SU-DHL-6 (cell line): ENCODE results near the gene EML1.
A peak's percentile ranks its signal among the peaks of the same experiment; 100 is the strongest.

Experiments
- H2AFZ ChIP-seq: fragments of 200-600 bp; sonication (generic); 2 replicates; pipeline ENCODE4 v1.6.1; 2014; ENCODE audit warnings: low read depth, mild to moderate bottlenecking, moderate library complexity, mixed read lengths, antibody characterized with exemption, low read length; ENCODE audit not compliant: severe bottlenecking
- H3F3A ChIP-seq: fragments of 200-600 bp; shearing (Covaris generic); 2 replicates; pipeline ENCODE4 v1.6.0; 2016; ENCODE audit warnings: antibody characterized with exemption, mild to moderate bottlenecking; ENCODE audit not compliant: insufficient read depth
- H3K27ac ChIP-seq: fragments of 200-600 bp; sonication (generic); 2 replicates; pipeline ENCODE4 v1.5.1; 2016; ENCODE audit warnings: low read depth, mild to moderate bottlenecking, low read length, moderate library complexity, mixed read lengths
- H3K27me3 ChIP-seq: fragments of 200-600 bp; sonication (generic), shearing (Covaris generic); 2 replicates; pipeline ENCODE4 v1.6.0; 2014; ENCODE audit warnings: mild to moderate bottlenecking, low read length
- H3K36me3 ChIP-seq: fragments of 200-600 bp; sonication (generic); 2 replicates; pipeline ENCODE4 v1.6.1; 2014; ENCODE audit warnings: mild to moderate bottlenecking, low read length, mixed read lengths
- H3K4me2 ChIP-seq: fragments of 300-600, 200-600 bp; shearing (Covaris generic), sonication (generic); 2 replicates; pipeline ENCODE4 v1.6.0; 2014; ENCODE audit warnings: low read length, low read depth, mild to moderate bottlenecking; ENCODE audit not compliant: poor library complexity, severe bottlenecking
- H3K4me3 ChIP-seq: fragments of 200-600 bp; sonication (generic); 2 replicates; pipeline ENCODE4 v1.5.1; 2014; ENCODE audit warnings: antibody characterized with exemption, low read length, mild to moderate bottlenecking, mixed read lengths; ENCODE audit not compliant: insufficient read depth, poor library complexity, severe bottlenecking
- H3K79me2 ChIP-seq: fragments of 200-600 bp; sonication (generic); 2 replicates; pipeline ENCODE4 v1.6.1; 2014; ENCODE audit warnings: mild to moderate bottlenecking, low read length, moderate library complexity; ENCODE audit not compliant: insufficient read depth
- H3K9ac ChIP-seq: fragments of 200-600 bp; sonication (generic); 2 replicates; pipeline ENCODE4 v1.7.0; 2014; ENCODE audit warnings: mild to moderate bottlenecking, low read length
- H3K9me2 ChIP-seq: fragments of 200-600 bp; sonication (generic); replicated peaks from 2 replicates; pipeline ENCODE4 v1.6.1; 2014; ENCODE audit warnings: low read length; ENCODE audit not compliant: insufficient read depth
- H3K9me3 ChIP-seq: fragments of 200-600 bp; sonication (generic); 2 replicates; pipeline ENCODE4 v1.6.1; 2014; ENCODE audit warnings: low read length, mixed read lengths; ENCODE audit not compliant: insufficient read depth
- H4K20me1 ChIP-seq: fragments of 200-600 bp; sonication (generic); 2 replicates; pipeline ENCODE4 v1.6.1; 2014; ENCODE audit warnings: low read depth, mild to moderate bottlenecking, antibody characterized with exemption, low read length, moderate library complexity, mixed read lengths
- EZH2phosphoT487 ChIP-seq: fragments of 200-600 bp; sonication (generic), shearing (Covaris generic); conservative IDR thresholded peaks from 2 replicates; pipeline ENCODE4 v1.6.1; 2018; ENCODE audit warnings: mild to moderate bottlenecking, antibody characterized with exemption, low read length, moderate library complexity, mixed read lengths
- TF ChIP-seq, protein P1 (sequence below): fragments of 200-600 bp; sonication (generic); IDR thresholded peaks from one replicate; pipeline ENCODE4 v1.5.1; 2017; ENCODE audit warnings: antibody characterized with exemption, mild to moderate bottlenecking, low read length, moderate library complexity; ENCODE audit not compliant: insufficient read depth, poor library complexity, severe bottlenecking

EML1 gene

DNA sequence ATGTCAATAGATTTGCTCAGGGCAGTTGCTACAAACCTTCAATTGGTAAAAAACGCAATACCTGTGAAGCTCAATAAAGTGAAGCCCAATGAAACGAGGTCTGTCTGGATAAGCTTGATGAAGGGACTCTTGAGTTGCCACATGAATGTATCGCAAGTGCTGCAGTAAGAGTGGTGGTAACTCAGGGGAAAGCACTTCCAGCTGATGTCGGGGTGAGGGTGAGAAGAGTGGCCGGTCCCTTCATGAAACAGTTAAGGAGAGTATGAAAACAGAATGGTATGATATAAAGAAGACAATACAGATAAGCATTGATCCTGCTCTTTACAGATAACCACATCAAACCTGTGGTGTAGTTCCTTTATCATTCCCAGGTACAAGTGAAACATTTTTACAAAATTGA is 188.6 kb downstream of the EML1 start:
- TF ChIP-seq, protein P1, sequence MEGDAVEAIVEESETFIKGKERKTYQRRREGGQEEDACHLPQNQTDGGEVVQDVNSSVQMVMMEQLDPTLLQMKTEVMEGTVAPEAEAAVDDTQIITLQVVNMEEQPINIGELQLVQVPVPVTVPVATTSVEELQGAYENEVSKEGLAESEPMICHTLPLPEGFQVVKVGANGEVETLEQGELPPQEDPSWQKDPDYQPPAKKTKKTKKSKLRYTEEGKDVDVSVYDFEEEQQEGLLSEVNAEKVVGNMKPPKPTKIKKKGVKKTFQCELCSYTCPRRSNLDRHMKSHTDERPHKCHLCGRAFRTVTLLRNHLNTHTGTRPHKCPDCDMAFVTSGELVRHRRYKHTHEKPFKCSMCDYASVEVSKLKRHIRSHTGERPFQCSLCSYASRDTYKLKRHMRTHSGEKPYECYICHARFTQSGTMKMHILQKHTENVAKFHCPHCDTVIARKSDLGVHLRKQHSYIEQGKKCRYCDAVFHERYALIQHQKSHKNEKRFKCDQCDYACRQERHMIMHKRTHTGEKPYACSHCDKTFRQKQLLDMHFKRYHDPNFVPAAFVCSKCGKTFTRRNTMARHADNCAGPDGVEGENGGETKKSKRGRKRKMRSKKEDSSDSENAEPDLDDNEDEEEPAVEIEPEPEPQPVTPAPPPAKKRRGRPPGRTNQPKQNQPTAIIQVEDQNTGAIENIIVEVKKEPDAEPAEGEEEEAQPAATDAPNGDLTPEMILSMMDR, result no peak
- no peak for TF ChIP-seq EZH2phosphoT487

DNA sequence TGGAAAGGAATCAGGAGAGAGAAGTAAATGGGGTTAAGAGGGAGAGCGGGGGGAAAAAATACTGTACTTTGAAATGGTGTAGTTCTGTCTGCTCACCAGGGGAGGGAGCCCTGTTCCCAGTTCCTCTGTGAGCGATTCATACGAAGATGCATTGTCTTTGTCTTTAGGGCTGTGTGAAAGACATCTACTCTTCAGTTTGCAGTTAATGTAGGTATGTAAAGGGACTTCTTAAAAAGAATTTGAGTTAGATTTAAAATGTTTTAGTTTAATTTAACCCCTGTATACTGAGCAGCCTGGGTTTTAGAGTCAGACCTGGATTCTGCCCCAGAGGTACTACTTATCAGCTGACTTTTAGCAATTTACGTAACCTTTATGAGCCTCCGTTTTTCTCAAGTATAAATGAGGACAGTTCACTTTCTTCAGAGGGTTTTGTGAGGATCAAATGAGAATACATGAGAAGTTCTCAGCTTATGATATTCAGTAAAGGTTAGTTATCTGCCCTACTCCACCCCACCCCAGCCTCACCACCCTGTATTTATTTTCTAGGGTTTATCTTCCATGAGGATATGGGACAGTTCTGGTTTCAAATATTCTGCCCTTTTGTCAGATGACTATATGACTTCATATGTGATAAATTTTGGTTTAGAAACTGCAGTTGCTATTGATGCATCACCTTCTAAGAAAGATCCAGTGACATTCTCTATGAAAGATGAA is 189.5 kb downstream of the EML1 start:
- Histone ChIP-seq H3K36me3 (no peaks in the 10 kb centered on the region), H3K79me2 (no peaks in the 10 kb centered on the region), H3K4me2 (no peak overlapping the region), H4K20me1 (no peaks in the 10 kb centered on the region), H3K9me2 (no peaks in the 10 kb centered on the region), H3K27ac (no peak overlapping the region), H2AFZ (no peak overlapping the region), H3K9me3 (no peaks in the 10 kb centered on the region), H3K4me3 (no peak overlapping the region), H3K27me3 (no peaks in the 10 kb centered on the region), H3K9ac (no peak overlapping the region), H3F3A (no peaks in the 10 kb centered on the region)
- TF ChIP-seq, protein P1, result peak; percentile 60
- no peak for TF ChIP-seq EZH2phosphoT487

More for the DNA sequence above, 188.6 kb downstream of the EML1 start:
- Histone ChIP-seq H3K36me3 (no peaks in the 10 kb centered on the region), H3K4me2 (no peak overlapping the region), H3K9me2 (no peaks in the 10 kb centered on the region), H3K4me3 (no peak overlapping the region), H3K27me3 (no peaks in the 10 kb centered on the region), H2AFZ (no peak overlapping the region), H4K20me1 (no peaks in the 10 kb centered on the region), H3K9ac (no peak overlapping the region), H3K79me2 (no peaks in the 10 kb centered on the region), H3F3A (no peaks in the 10 kb centered on the region), H3K9me3 (no peaks in the 10 kb centered on the region), H3K27ac (no peak overlapping the region)

DNA sequence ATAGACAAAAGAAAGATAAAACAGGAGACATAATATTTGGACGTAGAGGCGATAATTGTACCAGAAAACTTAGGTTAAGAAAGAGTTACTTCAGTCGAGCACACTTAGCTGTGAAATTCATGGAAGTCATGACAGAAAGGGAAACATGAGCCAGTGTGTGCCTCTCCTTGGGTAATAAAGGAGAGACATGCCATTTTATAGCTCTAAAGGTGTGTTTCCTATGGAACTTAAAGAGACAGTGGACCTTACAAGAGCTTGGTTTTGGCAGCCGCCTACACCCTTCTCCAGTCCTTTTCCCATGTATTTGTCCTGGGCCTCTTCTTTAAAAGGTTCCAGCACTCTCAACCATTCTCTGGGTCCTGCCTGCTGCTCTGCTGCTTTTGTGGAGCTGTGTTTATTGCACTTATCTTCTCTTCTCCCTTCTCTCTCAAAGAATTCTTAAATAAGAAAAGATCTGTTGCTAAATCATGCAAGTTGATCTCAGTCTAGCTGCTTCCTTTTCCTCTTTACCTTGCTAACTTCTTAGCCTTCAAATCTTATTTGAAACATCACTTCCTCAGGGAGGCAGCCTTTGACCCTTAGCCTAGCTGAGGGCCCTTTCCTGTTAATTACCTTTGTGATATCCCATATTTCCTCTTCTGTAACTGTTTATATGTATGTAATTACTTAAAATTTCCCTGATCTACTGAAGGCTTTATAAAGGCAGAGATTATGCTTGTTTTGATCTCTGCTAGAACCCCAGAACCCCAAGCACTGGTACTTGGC is 190.2 kb downstream of the EML1 start:
- TF ChIP-seq EZH2phosphoT487, result no peak
- TF ChIP-seq, protein P1, result no peak
- no peaks in the 10 kb centered on the region for H3K36me3 ChIP-seq
- H3K9me3 ChIP-seq, result no peaks in the 10 kb centered on the region
- no peaks in the 10 kb centered on the region for H3F3A ChIP-seq
- H3K9me2 ChIP-seq, result no peaks in the 10 kb centered on the region
- H3K27ac ChIP-seq, result no peak overlapping the region
- H4K20me1 ChIP-seq, result no peaks in the 10 kb centered on the region
- H2AFZ ChIP-seq, result no peak overlapping the region
- no peaks in the 10 kb centered on the region for H3K27me3 ChIP-seq
- H3K4me2 ChIP-seq, result no peak overlapping the region
- H3K4me3 ChIP-seq, result no peak overlapping the region
- no peaks in the 10 kb centered on the region for H3K79me2 ChIP-seq
- H3K9ac ChIP-seq, result no peak overlapping the region
